ENCODE results near the gene PRG3. TPM values are rescaled to one million over a fixed set of nuclear protein-coding genes. Genes with fewer than 3 reads are reported as not detected.

Gene PRG3
- total RNA-seq, 1 experiment from 2014 or later: not detected

- Histone ChIP-seq H3K18ac (ENCODE audit: insufficient read length, low read depth, low read length) (no peak overlapping the region), H3K27me3 (ENCODE audit: insufficient read depth, low read length) (no peaks in the 10 kb centered on the region), H2BK20ac (ENCODE audit: low read depth, low read length, poor library complexity, severe bottlenecking) (no peak overlapping the region), H4K8ac (replicated peaks; ENCODE audit: insufficient read length, low read depth, low read length) (no peak overlapping the region), H2AK5ac (ENCODE audit: insufficient read length, low read length) (no peak overlapping the region), H4K5ac (ENCODE audit: insufficient read length, low read depth, low read length) (no peak overlapping the region), H3K56ac (ENCODE audit: insufficient read length, low read depth, low read length) (no peak overlapping the region), H3K27ac (ENCODE audit: insufficient read length, low read depth, low read length) (no peak overlapping the region), H2AFZ (ENCODE audit: low read length) (no peak overlapping the region), H2BK5ac (ENCODE audit: insufficient read length, low read length) (no peak overlapping the region), H3K79me2 (ENCODE audit: insufficient read depth, low read length) (peaks cover 10% of the 10 kb centered on the region; the same call in 1 of the 2 replicates), H3K9ac (ENCODE audit: extremely low read depth, insufficient read length, low read length) (peak overlapping the region; percentile 54), H4K20me1 (ENCODE audit: control insufficient read depth, insufficient read depth, insufficient read length) (no peaks in the 10 kb centered on the region), H2BK120ac (ENCODE audit: low read depth, low read length, poor library complexity, severe bottlenecking) (no peak overlapping the region), H3K4ac (ENCODE audit: low read depth, low read length) (no peak overlapping the region), H3K23me2 (ENCODE audit: insufficient read length, low read depth, low read length, poor library complexity, severe bottlenecking) (peaks cover 6% of the 10 kb centered on the region), H3K23ac (ENCODE audit: insufficient read length, low read depth, low read length) (no peak overlapping the region), H3T11ph (ENCODE audit: low read length) (no peak overlapping the region), H3K4me2 (ENCODE audit: insufficient read depth, insufficient read length, low read length) (peak overlapping the region; percentile 66), H3K14ac (ENCODE audit: insufficient read depth, low read length) (no peak overlapping the region), H3K79me1 (ENCODE audit: insufficient read depth, low read depth, low read length, poor library complexity, severe bottlenecking) (peaks cover 7% of the 10 kb centered on the region), H4K91ac (ENCODE audit: insufficient read length, low read depth, low read length) (no peak overlapping the region), H3K4me1 (ENCODE audit: insufficient read depth, low read length) (peaks cover 5% of the 10 kb centered on the region; the same call in 1 of the 2 replicates), H2BK12ac (ENCODE audit: insufficient read length, low read depth, low read length) (no peak overlapping the region), H2BK15ac (ENCODE audit: low read depth, low read length) (no peak overlapping the region), H3K9me3 (ENCODE audit: control insufficient read depth, low read depth, low read length) (no peaks in the 10 kb centered on the region)
- TF ChIP-seq CTCF (conservative IDR thresholded peaks at IDR 0.05): no peak
- no peak for DNase-seq
- Mint-ChIP-seq H3K27me3 (ENCODE audit: low read depth) (peaks cover 12% of the 10 kb centered on the region), H3K4me3 (peak overlapping the region; percentile 93 to 94), H3K27ac (peak overlapping the region; percentile 53 to 94 (median 72); a peak in 5 of 7 replicates), H3K4me1 (peaks cover 37 to 43% of the 10 kb centered on the region in 2 experiments), H3K36me3 (ENCODE audit: insufficient read depth in 1 of 3, low read depth in 3 of 3) (peaks cover 34 to 51% (median 49%) of the 10 kb centered on the region in 3 experiments), H3K9me3 (no peaks in the 10 kb centered on the region)
- WGBS (ENCODE audit: extremely low coverage, insufficient read length, low lambda C conversion rate): no CpG with 5 or more reads among the region's 7 CpGs
Observed at GRCh38 chr11:57335023-57335342, 46.0 kb downstream of the PRG3 start.

All from H9 (cell line).